Keratinocyte (primary cell): Measurements from ENCODE around the gene ARHGAP10. TPM values are rescaled to one million over a fixed set of nuclear protein-coding genes. Genes with fewer than 3 reads are reported as not detected.

Experiments used
- DNase-seq: peaks from one replicate; pipeline ENCODE4 v3.0.0-alpha.2; 2011; ENCODE audit warnings: low read depth, missing footprints, low spot score
- FAIRE-seq: peaks from 2 replicates; lab custom pipeline; 2011; peaks lifted over from hg19 to GRCh38; lab: Jason Lieb, UNC
- H2AFZ ChIP-seq: 2 replicates; pipeline ENCODE4 v1.6.0; 2012; ENCODE audit warnings: low read length, control low read depth, inconsistent platforms; ENCODE audit not compliant: control insufficient read depth
- H3K27ac ChIP-seq: 2 replicates; pipeline ENCODE4 v1.5.1; 2011; ENCODE audit warnings: low read length; ENCODE audit not compliant: control insufficient read depth, insufficient read depth
- H3K27me3 ChIP-seq: 3 replicates; pipeline ENCODE4 v1.6.0; 2011; ENCODE audit warnings: low read length; ENCODE audit not compliant: control insufficient read depth, insufficient read depth; ENCODE audit errors: extremely low read depth
- H3K36me3 ChIP-seq, 2 experiments: 2 replicates in 1 of 2; 3 replicates in 1 of 2; pipeline ENCODE4 v1.5.1; 2011; ENCODE audit warnings: low read length in 2 of 2, mild to moderate bottlenecking in 1 of 2; ENCODE audit not compliant: control insufficient read depth in 2 of 2, insufficient read depth in 2 of 2; ENCODE audit errors: extremely low read depth in 1 of 2
- H3K4me1 ChIP-seq: 3 replicates; pipeline ENCODE4 v1.5.1; 2011; ENCODE audit warnings: low read length; ENCODE audit not compliant: control insufficient read depth, insufficient read depth; ENCODE audit errors: extremely low read depth
- H3K4me2 ChIP-seq: 3 replicates; pipeline ENCODE4 v1.6.0; 2011; ENCODE audit warnings: low read depth, low read length; ENCODE audit not compliant: control insufficient read depth, insufficient read depth; ENCODE audit errors: extremely low read depth
- H3K4me3 ChIP-seq, 3 experiments: fragments of 200-600 bp in 1 of 3; sonication (generic) in 1 of 3; 2 replicates in 2 of 3; 3 replicates in 1 of 3; pipeline ENCODE4 v1.5.1; 2011 to 2016; ENCODE audit warnings: low read length in 3 of 3, mild to moderate bottlenecking in 3 of 3, control low read depth in 2 of 3, inconsistent platforms in 1 of 3, low read depth in 1 of 3, mixed read lengths in 1 of 3, mixed run types in 1 of 3, moderate library complexity in 1 of 3; ENCODE audit not compliant: control insufficient read depth in 2 of 3, insufficient read depth in 2 of 3; ENCODE audit errors: extremely low read depth in 1 of 3
- H3K79me2 ChIP-seq: 2 replicates; pipeline ENCODE4 v1.6.0; 2012; ENCODE audit warnings: low read length; ENCODE audit not compliant: control insufficient read depth, insufficient read depth
- H3K9ac ChIP-seq: 3 replicates; pipeline ENCODE4 v1.6.0; 2011; ENCODE audit warnings: low read length; ENCODE audit not compliant: control insufficient read depth, insufficient read depth; ENCODE audit errors: extremely low read depth
- H3K9me1 ChIP-seq: 3 replicates; pipeline ENCODE4 v1.6.0; 2011; ENCODE audit warnings: low read length; ENCODE audit not compliant: control insufficient read depth, insufficient read depth; ENCODE audit errors: extremely low read depth
- H3K9me3 ChIP-seq: 2 replicates; pipeline ENCODE4 v1.5.1; 2012; ENCODE audit warnings: low read depth, low read length; ENCODE audit not compliant: control insufficient read depth
- H4K20me1 ChIP-seq: 3 replicates; pipeline ENCODE4 v1.6.0; 2011; ENCODE audit warnings: low read length; ENCODE audit not compliant: control insufficient read depth, insufficient read depth; ENCODE audit errors: extremely low read depth
- CTCF ChIP-seq, 3 experiments: IDR thresholded peaks in 1 of 3; conservative IDR thresholded peaks in 1 of 3; optimal IDR thresholded peaks in 1 of 3; 2 replicates in 2 of 3; 3 replicates in 1 of 3; pipeline versions ENCODE3 to v1.5.1; 2011; ENCODE audit warnings: low read length in 3 of 3, mild to moderate bottlenecking in 3 of 3, moderate library complexity in 2 of 3, control low read depth in 1 of 3, inconsistent platforms in 1 of 3; ENCODE audit not compliant: insufficient read depth in 2 of 3; ENCODE audit errors: extremely low read depth in 1 of 3
- EZH2 ChIP-seq: IDR thresholded peaks from one replicate; pipeline ENCODE4 v1.6.1; 2012; ENCODE audit warnings: inconsistent platforms, mild to moderate bottlenecking, low read length, moderate library complexity
- dilution Hi-C: fragments of 300-500 bp; cut with MboI; formaldehyde crosslinking; loops from one replicate; pipeline ENCODE4 v1.7.0; 2020; ENCODE audit warnings: low sequenced_read_pairs; ENCODE audit not compliant: extremely low pct_ligation_motif_present
- polyA plus RNA-seq, 5 experiments: library from polyadenylated mRNA; depleted of rRNA in 3 of 5; stranded (reverse) in 3 of 5; stranded (forward) in 1 of 5; unstranded in 1 of 5; fragments of >200 nt; gene quantifications; 1 replicate in 1 of 5; 2 replicates in 3 of 5; 3 replicates in 1 of 5; pipeline versions ENCODE4 v1.2.1 to v1.2.3, GENCODE V29; 2011 to 2012; ENCODE audit warnings: missing spikeins in 2 of 5, low read depth in 1 of 5, low replicate concordance in 1 of 5

ARHGAP10 gene
- polyA plus RNA-seq, 1 donor (not counting 4 experiments of a cell fraction or from before 2014, with no cell fraction given): 18.7 TPM

DNA sequence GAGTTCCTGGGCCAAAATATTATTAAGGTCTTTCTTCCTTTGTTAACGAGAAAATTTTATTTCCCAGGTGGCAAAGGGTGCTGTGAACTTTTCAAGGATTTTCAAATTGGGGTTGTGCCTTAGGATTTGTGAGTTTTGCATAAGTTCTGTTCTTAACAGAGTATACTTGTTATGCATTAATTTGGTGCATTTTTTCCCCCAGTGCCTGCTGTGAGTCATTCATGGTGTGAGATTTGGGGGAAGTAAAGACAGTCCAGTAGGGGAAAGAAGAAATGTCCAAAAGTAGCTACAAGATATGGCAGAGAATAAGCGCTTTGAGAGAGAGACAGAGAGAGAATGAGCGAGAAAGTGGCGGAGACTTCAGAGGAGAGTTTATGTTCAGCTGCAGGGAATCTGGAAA is 239.2 kb downstream of the ARHGAP10 start:
- H3K4me2 ChIP-seq: no peak overlapping the region
- peaks cover 0 to 1% of the 10 kb centered on the region in 2 experiments for H3K36me3 ChIP-seq
- H3K4me3 ChIP-seq: no peak overlapping the region
- H3K27ac ChIP-seq: no peak overlapping the region
- TF ChIP-seq CTCF (optimal IDR thresholded peaks at IDR 0.05 in 1 of 3, IDR thresholded peaks at IDR 0.05 in 1 of 3, conservative IDR thresholded peaks at IDR 0.05 in 1 of 3; ENCODE audit: extremely low read depth in 1 of 3, insufficient read depth in 2 of 3, low read length in 3 of 3) (no peak), EZH2 (no peak)
- no peaks in the 10 kb centered on the region for H3K9me1 ChIP-seq
- DNase-seq: no peak
- no peaks in the 10 kb centered on the region for H3K79me2 ChIP-seq
- H2AFZ ChIP-seq: no peak overlapping the region
- FAIRE-seq: no peak
- dilution Hi-C loops: no loop called here
- H3K27me3 ChIP-seq: no peaks in the 10 kb centered on the region
- H4K20me1 ChIP-seq: no peaks in the 10 kb centered on the region
- peaks cover 10% of the 10 kb centered on the region for H3K4me1 ChIP-seq
- H3K9me3 ChIP-seq: no peaks in the 10 kb centered on the region
- H3K9ac ChIP-seq: no peak overlapping the region

DNA sequence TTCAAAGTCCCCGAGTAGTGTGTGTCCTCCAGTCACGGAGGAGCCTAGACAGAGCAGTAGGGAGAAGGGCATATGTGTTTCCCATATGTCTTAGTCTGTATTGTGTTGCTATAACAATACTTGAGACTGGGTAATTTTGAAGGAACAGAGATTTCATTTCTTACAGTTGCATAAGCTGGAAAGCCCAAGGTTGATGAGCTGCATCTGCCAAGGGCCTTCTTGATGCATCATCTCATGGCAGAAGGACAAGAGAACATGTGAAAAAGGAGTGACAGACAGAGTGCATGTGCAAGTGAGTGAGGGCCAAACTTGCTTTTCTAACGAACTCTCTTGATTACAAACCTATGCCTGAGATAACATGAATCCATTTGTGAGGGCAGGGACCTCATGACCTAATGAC is 243.4 kb downstream of the ARHGAP10 start:
- Histone ChIP-seq H3K4me1 (peaks cover 14% of the 10 kb centered on the region), H3K27ac (peak overlapping the region; percentile 0), H3K4me3 (no peak overlapping the region), H3K79me2 (peaks cover 3% of the 10 kb centered on the region), H2AFZ (no peak overlapping the region), H4K20me1 (no peaks in the 10 kb centered on the region), H3K9ac (no peak overlapping the region), H3K4me2 (no peak overlapping the region), H3K9me1 (no peaks in the 10 kb centered on the region), H3K9me3 (no peaks in the 10 kb centered on the region), H3K27me3 (no peaks in the 10 kb centered on the region), H3K36me3 (no peaks in the 10 kb centered on the region)
- FAIRE-seq (peak; percentile 69), DNase-seq (no peak)
- dilution Hi-C loops: no loop called here
- TF ChIP-seq CTCF (optimal IDR thresholded peaks at IDR 0.05 in 1 of 3, IDR thresholded peaks at IDR 0.05 in 1 of 3, conservative IDR thresholded peaks at IDR 0.05 in 1 of 3; ENCODE audit: extremely low read depth in 1 of 3, insufficient read depth in 2 of 3, low read length in 3 of 3): no peak
- no peak for TF ChIP-seq EZH2
